ENCODE measurements around the gene SNED1. TPM values are rescaled to one million over a fixed set of nuclear protein-coding genes. Genes with fewer than 3 reads are reported as not detected.

SNED1 gene
- total RNA-seq, 2 donors from 2014 or later, result 12.2 to 31.9 TPM

DNA sequence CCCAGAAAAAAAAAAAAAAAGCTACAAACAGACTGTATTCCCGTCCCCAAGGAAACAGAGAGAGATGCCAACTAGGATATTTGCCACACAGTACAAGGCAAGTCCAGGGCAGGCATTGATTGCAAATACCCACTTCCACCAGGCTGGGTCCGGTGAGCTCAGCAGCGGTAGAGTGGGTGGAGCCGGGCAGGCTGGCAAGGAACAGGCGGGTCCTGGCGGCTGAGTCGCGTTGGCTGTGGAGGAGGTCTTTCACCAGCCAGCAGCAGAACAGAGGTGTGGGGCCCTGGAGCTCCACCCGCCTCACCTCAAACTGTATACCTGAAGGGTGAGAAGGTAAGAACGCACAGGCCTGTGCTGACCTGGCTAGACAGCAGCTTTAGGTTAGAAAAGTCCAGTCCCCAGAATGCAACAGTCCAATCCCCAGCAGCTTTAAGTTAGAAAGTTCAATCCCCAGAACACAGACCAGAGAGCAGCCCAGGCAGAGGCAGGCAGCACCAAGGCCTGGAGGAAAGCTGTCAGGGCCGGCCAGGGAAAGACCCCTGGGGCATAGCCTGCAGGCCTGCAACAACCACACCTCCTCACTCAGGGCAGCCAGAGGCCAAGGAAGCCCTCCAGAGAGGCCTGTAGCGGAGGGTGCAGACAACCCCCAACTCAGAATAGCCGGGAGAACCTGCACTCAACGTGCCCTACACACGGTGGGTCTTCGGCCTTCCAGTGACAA, 125.6 kb downstream of the SNED1 start:
- DNase-seq, result no peak
- intact Hi-C loops (cut with DNase I), result no loop called here
- ATAC-seq, result peak in 1 of 2 donors; percentile 91

DNA sequence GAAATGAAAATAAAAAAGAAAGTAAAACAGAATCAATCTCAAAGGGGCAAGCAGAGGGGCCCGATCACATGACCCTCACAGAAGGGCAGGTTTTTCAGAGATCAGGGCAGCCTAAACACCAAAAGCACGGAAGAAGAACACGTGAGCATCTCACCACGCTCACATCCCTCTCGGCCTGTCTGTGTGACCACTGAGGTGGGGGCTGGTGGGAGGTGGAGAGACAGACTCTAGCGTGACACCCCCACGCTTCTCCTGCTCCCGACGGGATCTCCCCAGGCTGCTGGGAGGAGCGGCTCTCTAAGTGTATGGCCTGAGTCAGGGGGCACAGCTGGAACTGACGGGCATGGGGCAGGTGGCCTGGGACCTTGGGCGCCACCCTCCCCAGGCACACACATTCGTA, 127.2 kb downstream of the SNED1 start:
- DNase-seq, result no peak
- intact Hi-C loops (cut with DNase I), result no loop called here
- no peak for ATAC-seq

DNA sequence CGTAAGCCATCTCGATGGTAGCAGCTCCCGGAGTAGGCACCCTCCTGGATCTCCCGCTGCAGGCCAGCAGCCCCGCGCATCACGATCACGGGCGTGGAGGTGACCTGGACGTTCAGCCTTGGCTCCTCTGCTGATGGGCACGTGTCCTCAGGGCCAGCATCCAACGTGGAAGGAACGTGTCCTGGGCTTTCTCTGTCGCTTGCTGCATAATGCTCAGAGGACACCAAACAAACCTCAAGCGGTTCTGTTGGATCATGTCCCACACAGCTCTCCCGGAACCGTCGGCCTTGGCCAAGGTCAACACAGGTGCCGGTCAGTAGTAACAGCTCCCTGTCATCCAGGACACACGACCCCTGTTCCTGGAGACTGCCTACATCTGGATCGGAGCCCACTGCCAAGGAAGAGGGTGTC, 127.8 kb downstream of the SNED1 start:
- intact Hi-C loops (cut with DNase I), result no loop called here
- ATAC-seq (no peak), DNase-seq (no peak)

DNA sequence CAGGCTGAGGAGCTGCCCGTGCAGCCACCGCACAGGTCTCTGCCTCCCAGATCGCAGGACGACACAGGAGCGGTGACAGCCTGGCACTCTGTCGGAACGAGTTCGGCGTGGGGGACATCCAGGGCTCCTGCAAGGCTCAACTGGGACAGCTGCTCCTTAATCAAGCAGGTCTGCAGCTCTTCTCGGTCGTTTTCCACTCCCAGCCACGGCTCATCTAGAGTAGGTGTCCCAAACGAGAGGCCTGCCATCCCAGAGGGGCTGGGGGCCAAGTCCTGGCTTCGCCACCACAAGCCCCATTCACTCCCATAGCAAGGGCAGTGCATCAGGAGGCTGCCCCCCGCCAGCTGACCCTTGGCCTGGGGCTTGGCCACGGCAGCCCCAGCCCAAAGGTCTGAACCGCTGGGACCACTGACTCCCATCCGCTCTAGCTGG, 128.4 kb downstream of the SNED1 start:
- DNase-seq, result no peak
- ATAC-seq, result no peak
- intact Hi-C loops (cut with DNase I), result no loop called here

DNA sequence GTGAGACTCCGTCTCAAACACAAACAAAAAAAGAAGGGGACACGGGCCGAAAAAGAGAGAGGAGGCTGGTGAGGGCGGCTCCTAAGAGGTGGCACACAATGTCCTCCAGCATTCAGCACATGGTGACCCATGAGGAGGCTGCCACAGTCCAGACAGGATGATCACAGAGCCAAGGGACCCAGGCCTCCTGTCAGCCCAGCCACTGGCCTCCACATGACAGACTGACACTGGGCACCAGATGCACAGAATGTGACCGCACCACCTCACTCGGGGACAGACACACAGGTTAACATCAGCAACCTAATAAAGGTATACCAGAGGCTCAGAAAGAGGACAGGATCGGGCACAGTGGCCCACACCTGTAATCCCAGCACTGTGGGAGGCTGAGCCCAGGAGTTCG, 129.8 kb downstream of the SNED1 start:
- ATAC-seq (no peak), DNase-seq (no peak)
- intact Hi-C loops (cut with DNase I), result no loop called here

DNA sequence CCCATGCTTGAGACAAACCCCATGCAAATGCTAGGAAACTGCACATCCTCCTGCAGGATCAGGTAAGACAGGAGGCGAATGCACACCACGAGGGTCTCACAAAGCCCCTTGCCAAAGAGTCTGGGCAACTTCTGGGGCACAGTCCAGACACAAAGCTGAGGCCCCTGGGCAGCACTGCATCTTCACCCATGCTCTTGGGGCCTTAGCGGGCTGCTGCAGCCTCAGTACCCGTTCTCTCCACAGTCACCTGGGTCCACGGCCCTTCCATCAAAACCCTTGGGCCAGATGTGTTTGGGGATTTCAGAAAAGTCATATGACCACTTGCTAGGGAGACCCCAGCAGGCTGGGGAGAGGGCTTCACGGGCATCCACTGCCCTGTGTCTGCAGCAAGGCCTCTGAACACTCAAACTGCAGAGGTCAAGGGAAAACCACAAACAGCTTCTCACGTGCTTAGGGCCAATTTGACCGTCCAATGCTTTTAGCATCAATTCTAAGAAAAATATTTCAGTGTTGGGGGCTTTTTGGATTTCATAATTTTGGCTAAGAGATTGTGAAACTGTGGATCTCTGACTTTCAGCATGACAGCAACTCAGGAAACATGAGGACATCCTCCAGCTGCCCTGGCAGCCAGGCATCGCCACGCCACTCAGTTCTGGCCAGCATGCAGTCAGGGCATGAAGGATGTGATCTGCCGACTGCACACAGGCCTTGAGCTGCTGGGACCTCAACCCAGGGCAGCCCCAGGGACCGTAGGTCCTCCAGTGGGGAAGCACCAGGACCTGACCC, 130.9 kb downstream of the SNED1 start:
- intact Hi-C loops (cut with DNase I), result no loop called here
- DNase-seq (no peak), ATAC-seq (no peak)

DNA sequence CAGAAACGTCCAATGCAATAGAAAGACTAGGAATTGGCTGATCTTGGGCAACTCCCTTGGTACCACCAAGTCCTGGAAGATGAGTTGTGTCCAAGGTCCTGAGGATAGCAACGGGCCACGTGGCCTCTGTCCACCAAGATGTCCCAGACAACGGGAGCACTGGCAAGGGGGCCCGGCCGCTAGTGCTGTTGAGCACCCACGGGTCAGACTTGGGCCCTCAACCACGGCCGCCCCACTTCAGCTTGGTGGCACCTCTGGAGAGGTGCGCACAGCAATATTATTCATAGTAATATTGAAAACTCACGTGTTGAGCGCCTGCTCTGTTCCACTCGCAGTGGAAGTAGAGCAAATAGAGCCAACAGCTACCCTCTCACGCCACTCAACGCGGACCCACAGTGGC, 131.9 kb downstream of the SNED1 start:
- intact Hi-C loops (cut with DNase I), result no loop called here
- DNase-seq, result no peak
- ATAC-seq, result no peak

DNA sequence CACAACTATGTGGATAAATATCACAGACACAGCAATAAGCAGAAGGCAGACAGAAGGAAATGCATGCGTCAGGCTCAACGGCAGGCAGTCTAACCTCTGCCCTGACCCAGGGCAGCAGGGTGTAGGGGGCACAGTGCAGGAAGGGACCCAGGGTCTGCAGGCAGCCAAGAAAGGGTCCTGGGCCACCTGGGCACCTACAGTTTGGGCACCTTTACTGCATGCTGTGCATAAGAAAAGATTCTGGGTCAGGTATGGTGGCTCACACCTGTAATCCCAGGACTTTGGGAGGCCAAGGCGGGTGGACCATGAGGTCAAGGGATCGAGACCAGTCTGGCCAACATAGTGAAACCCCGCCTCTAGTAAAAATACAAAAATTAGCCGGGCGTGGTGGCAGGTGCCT, 133.1 kb downstream of the SNED1 start:
- intact Hi-C loops (cut with DNase I), result no loop called here
- ATAC-seq (no peak), DNase-seq (no peak)

DNA sequence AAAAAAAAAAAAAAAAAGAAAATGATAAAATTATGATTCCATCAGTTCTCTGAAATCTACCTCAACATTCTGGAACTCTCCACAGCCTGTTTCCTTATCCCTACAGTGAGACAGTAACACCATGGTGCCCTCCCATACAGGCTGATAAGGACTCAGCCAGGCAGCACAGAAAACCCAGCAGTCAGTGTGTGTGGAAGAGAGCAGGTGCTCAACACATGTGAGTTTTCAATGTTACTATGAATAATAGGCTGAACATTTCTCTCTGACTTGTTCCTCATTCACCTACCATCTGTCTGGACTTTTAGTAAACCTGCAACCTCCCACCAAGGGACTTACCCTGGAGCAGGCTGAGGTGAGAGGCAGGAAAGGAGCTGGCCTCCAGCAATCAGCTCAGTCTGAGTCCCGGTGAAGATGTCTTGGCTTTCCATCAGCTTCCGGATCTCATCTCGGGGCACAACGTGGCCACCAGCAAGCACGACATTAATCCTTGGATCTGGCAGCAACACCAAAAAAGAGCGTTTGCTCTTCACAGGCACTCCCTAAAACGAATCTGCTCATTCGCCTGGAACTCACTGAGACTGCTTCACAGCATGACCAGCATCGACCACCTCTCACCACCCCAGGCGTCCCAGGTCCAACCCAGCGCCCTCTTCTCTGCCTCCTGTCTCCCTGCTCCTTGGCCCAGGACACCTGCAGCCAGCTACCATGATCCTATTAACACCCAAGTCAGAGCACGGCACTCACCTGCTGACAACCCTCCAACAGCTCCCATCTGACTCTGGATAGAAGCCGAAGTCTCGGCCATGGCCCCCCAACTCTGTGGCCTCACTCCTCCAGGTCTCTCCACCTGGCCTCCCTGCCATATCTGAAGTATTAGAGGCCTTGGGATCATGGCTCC, 134.4 kb downstream of the SNED1 start:
- DNase-seq, result no peak
- intact Hi-C loops (cut with DNase I), result no loop called here
- no peak for ATAC-seq

DNA sequence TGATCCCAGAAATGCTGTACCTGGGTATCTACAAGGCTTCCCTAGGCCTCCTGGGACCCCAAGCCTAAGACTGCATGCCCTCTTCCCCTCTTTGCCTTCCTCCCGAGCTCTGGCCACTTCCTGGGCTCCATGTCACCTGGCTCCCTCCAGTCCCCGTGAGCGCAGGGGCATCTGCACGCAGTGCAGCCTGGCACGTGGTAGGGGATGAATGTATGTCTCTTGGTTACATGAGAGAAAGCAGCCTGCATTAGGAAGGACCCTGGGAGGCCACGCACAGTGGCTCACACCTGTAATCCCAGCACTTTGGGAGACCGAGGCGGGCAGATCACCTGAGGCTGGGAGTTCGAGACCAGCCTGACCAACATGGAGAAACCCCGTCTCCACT, 135.0 kb downstream of the SNED1 start:
- DNase-seq, result no peak
- intact Hi-C loops (cut with DNase I), result no loop called here
- ATAC-seq, result no peak

DNA sequence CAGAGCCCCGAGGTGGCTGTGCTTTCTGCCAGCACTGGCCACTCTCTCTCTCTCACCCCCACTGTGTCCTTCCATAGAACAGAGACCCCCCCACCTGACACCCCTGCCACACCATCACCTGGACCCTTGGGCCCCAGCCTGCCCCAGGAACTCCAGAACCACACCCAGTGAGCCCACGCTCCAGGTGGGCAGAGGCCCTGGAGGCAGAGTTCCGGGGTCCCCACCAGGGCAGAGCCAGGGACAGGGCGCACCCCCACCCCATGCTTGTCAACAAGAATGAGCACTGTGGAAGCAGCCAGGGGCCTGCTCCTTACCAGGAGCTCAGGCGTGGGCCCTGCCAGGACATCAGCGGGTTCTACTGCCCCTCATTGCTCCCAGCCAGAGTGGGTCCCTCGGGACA, 136.3 kb downstream of the SNED1 start:
- DNase-seq (no peak), ATAC-seq (no peak)
- intact Hi-C loops (cut with DNase I), result no loop called here

DNA sequence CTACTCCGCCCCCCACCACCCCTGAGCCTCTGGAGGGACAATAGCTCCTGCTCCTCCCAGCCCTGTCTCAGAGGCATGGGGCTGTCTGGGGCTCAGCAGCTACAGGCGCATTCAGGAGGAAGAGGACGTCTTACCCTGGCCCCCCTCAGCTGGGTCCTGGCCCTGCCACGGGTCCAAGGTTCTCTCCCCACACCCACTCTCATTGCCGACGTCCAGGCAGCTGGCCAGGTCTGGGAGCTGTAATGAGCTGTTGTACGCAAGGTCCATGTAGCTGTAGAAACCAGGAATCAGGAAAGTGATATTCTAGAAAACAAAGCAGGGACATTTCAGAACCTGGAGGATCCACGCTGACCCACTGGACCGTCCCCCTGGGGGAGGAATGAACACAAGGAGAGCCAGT, 137.3 kb downstream of the SNED1 start:
- intact Hi-C loops (cut with DNase I), result no loop called here
- no peak for ATAC-seq
- DNase-seq, result no peak

DNA sequence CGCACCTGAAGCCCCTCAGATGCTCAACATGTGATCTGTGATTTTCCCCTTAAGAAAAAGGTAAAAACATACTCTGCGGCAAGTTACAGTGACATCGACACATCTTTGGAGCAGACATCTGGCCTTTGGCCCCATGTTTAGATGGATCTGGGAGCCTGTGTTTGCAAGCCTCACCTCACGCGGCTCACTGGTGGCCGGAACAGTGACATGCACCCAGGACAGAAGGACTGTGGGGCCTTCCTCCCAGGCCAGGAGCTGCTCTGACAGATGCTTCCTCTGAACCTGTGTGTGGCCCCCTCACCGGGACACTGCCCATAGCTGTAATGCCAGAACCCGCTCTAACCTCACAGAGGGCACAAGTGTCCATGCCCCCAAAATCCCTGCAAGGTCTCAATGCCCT, 137.8 kb downstream of the SNED1 start:
- DNase-seq (no peak), ATAC-seq (no peak)
- intact Hi-C loops (cut with DNase I), result no loop called here

DNA sequence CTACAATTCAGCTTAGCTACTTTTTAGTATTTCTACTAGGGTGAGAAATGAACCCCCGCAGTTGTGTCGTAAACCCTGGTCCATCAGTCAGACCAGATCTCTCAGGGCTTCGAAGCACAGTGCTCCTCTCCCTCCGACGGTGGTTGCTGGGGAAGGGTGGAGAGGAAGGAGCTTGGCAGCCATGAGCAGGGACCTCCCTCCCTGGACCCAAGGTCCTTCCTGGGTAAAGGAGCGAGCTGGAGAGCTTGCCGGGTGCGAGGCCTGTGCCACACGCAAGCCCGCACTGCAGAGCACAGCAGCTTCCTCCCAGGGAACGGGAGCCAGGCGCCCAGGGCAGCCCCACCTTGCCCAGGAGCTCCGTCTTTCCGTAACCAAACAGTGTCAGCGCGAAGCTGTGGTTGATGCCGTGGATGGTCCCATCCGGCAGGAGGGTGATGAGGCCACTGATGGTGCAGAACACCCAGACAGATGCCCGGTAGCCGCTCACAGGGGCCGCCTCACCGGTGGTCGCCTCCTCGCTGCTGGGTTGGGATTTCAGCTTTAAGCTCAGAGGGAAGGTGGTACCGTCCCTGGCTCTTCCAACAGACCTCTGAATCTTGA, 138.3 kb downstream of the SNED1 start:
- DNase-seq (no peak), ATAC-seq (no peak)
- intact Hi-C loops (cut with DNase I), result no loop called here

DNA sequence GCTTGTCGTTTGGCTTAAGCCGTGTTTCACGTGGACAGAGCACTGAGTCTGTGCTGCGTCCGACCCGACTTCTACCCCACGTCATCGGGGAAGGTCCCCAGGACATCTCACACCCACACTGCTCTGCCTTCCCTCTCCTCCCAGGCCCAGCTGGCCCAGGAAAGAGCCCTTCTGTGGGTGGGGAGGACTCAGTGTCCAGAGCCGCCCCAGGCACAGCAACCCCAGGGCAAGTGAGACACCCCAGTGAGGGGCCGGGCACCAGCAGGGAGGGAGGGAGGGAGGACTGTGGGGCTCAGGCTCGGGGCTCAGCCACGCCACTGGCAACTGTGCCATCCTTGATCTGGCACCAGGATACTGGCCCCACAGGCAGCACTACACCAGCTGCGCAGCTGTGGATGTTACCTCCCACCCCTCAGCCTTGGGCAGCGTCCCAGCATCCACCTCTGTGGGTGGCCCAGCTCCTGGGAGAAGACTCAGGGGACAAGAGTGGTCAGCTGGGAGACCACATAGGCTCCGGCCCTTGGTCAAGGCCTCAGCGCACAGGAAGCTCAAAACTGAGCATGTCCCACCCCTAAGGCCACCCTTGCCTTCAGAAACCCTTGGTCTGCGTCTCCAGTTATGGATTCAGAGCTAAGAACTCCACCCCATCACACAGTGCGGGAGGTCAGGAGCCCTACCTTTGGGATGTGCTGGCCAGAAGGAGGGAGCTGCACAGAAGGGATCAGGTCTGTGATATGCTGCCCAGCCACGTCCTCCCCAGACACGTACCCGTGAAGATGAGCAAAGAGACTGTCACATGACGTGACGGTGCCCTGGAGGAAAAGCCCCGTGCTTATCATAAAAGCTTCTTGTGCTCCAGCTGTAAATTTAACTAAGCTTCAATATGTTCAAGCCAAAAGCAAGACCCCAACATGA, 139.1 kb downstream of the SNED1 start:
- no peak for ATAC-seq
- intact Hi-C loops (cut with DNase I), result no loop called here
- no peak for DNase-seq

DNA sequence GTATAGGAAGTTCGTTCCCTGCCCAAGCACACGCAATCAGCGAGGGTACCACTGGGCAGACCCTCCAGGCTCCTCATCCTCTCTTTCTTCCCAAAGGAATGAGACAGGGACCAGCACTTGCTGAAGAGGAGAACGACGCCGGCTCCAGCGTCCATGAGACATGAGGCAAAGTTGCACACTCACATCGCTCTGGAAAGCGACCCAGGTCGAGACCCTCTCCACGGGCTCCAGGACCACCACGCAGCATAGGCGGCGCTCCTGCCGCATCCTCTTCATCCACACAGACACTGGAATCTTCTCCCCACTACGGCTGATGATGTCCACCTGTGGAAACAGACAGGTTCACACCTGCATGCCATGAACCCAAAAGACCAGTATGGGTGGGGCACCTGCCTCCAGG, 140.1 kb downstream of the SNED1 start:
- ATAC-seq (no peak), DNase-seq (no peak)
- intact Hi-C loops (cut with DNase I), result no loop called here

DNA sequence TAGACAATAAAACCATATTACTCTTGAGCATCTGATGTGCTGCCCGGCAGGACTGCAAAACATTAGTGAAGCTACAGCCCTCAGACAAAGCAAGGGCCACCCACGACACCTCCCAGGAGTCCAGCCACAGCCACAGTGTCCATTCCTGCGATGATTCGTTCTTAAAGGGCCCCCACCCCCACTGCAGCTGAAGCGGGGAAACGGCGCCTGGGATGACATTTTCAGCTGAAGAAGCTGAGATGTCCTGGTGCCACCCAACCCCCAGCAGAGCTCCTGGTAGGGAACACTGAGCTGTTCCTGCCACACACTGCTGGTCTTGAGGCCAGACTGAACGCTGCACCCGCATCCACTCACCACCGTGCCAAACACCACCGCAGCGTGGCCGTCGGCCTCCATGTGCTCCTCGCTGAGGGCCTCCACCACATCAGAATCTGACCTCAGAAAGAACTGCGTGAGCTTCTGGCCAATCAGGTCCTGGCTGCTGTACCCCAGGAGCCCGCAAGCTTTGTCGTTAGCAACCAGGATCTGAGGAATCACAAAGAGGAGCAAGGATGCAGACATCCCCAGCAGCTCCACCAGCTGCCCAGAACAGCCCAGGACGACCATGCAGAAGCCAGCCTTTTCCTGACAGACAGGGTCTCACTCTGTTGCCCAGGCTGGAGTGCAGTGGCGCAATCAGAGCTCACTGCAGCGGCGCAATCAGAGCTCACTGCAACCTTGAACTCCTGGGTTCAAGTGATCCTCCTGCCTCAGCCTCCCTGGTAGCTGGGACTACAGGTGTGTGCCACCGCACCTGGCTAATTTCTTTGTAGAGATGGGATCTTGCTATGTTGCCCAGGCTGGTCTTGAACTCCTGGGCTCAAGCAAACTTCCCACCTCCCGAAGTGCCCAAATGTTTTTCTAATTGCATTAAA, 141.4 kb downstream of the SNED1 start:
- ATAC-seq (no peak), DNase-seq (no peak)
- intact Hi-C loops (cut with DNase I), result no loop called here

DNA sequence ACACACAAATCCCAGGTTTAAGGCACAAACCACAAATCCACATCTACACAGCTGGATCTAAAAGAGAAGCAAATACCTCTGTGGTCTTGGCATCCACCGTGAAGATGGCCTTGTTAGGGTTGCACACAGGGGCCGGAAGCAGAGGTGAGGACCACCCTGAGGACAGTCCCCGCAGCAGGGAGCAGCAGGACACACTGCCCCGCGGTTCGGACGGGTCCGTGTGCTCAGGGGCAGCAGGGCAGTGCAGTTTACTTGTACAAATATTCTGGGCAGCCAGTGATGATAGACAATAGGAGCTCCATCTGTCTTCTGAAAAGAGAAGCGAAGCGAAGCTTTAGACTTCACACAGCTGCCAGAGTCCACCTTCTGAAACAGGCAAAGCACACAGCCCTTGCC, 142.0 kb downstream of the SNED1 start:
- DNase-seq (no peak), ATAC-seq (no peak)
- intact Hi-C loops (cut with DNase I), result no loop called here
